ENCODE measurements around the gene DAGLA.

Gene DAGLA

GRCh38 chr11:61773356-61773755 is 93.2 kb downstream of the DAGLA start:
- H3K4me3 ChIP-seq (ENCODE audit: low read depth, low read length), result no peak overlapping the region
- H3K36me3 ChIP-seq, result no peaks in the 10 kb centered on the region
- TF ChIP-seq CTCF (IDR thresholded peaks at IDR 0.05; ENCODE audit: low read depth, low read length), result no peak
- peaks cover 20% of the 10 kb centered on the region for H3K4me1 ChIP-seq
- peak; percentile 82 for DNase-seq
- no peaks in the 10 kb centered on the region for H3K27me3 ChIP-seq
- H3K9me3 ChIP-seq, result no peaks in the 10 kb centered on the region

GRCh38 chr11:61773809-61774208 is 93.6 kb downstream of the DAGLA start:
- H3K9me3 ChIP-seq, result no peaks in the 10 kb centered on the region
- H3K27me3 ChIP-seq, result no peaks in the 10 kb centered on the region
- no peak for TF ChIP-seq CTCF (IDR thresholded peaks at IDR 0.05; ENCODE audit: low read depth, low read length)
- no peak overlapping the region for H3K4me3 ChIP-seq (ENCODE audit: low read depth, low read length)
- H3K4me1 ChIP-seq, result peaks cover 20% of the 10 kb centered on the region
- DNase-seq, result no peak
- no peaks in the 10 kb centered on the region for H3K36me3 ChIP-seq

GRCh38 chr11:61774411-61774810 is 94.2 kb downstream of the DAGLA start:
- Histone ChIP-seq H3K9me3 (no peaks in the 10 kb centered on the region), H3K36me3 (no peaks in the 10 kb centered on the region), H3K27me3 (no peaks in the 10 kb centered on the region), H3K4me1 (peaks cover 20% of the 10 kb centered on the region), H3K4me3 (ENCODE audit: low read depth, low read length) (no peak overlapping the region)
- TF ChIP-seq CTCF (IDR thresholded peaks at IDR 0.05; ENCODE audit: low read depth, low read length), result no peak
- DNase-seq, result no peak

- no peaks in the 10 kb centered on the region for H3K36me3 ChIP-seq
- H3K4me1 ChIP-seq, result peaks cover 20% of the 10 kb centered on the region
- TF ChIP-seq CTCF (IDR thresholded peaks at IDR 0.05; ENCODE audit: low read depth, low read length), result no peak
- DNase-seq, result no peak
- no peaks in the 10 kb centered on the region for H3K9me3 ChIP-seq
- no peaks in the 10 kb centered on the region for H3K27me3 ChIP-seq
- H3K4me3 ChIP-seq (ENCODE audit: low read depth, low read length), result no peak overlapping the region
Observed at GRCh38 chr11:61775106-61775505, 94.9 kb downstream of the DAGLA start.

- TF ChIP-seq CTCF (IDR thresholded peaks at IDR 0.05; ENCODE audit: low read depth, low read length), result no peak
- H3K9me3 ChIP-seq, result no peaks in the 10 kb centered on the region
Observed at GRCh38 chr11:61775606-61776554, 95.7 kb downstream of the DAGLA start.

GRCh38 chr11:61776561-61777075 is 96.4 kb downstream of the DAGLA start:
- Histone ChIP-seq H3K9me3 (no peaks in the 10 kb centered on the region), H3K4me3 (ENCODE audit: low read depth, low read length) (no peak overlapping the region), H3K36me3 (no peaks in the 10 kb centered on the region), H3K27me3 (no peaks in the 10 kb centered on the region), H3K4me1 (peaks cover 20% of the 10 kb centered on the region)
- peak; percentile 71 for DNase-seq
- TF ChIP-seq CTCF (IDR thresholded peaks at IDR 0.05; ENCODE audit: low read depth, low read length), result peak; percentile 65

More at GRCh38 chr11:61775606-61776554, 95.7 kb downstream of the DAGLA start:
- Histone ChIP-seq H3K27me3 (no peaks in the 10 kb centered on the region), H3K36me3 (no peaks in the 10 kb centered on the region), H3K4me1 (peaks cover 20% of the 10 kb centered on the region), H3K4me3 (ENCODE audit: low read depth, low read length) (no peak overlapping the region)
- no peak for DNase-seq
